ENCODE measurements around the gene IQCE.

GRCh38 chr7:2580636-2581035 is 21.9 kb downstream of the IQCE start:
- no peak for TF ChIP-seq CTCF (IDR thresholded peaks at IDR 0.05)
- TF ChIP-seq POLR2A (IDR thresholded peaks at IDR 0.05): no peak
- TF ChIP-seq EP300 (IDR thresholded peaks at IDR 0.05): no peak

Data from ovary (tissue), 3 donors.